ENCODE data around the gene TOX2.

Gene TOX2

GRCh38 chr20:44085616-44086434, 171.2 kb downstream of the TOX2 start:
- DNase-seq: no peak

- DNase-seq: no peak
Observed at GRCh38 chr20:44087051-44087856, 172.6 kb downstream of the TOX2 start.

- DNase-seq: no peak
Observed at GRCh38 chr20:44087857-44088120, 173.1 kb downstream of the TOX2 start.

GRCh38 chr20:44089987-44090674, 175.5 kb downstream of the TOX2 start:
- peak; percentile 45 for DNase-seq

GRCh38 chr20:44091026-44091425, 176.4 kb downstream of the TOX2 start:
- DNase-seq: no peak

GRCh38 chr20:44092551-44093248, 178.0 kb downstream of the TOX2 start:
- peak; percentile 26 for DNase-seq

- DNase-seq: no peak
Observed at GRCh38 chr20:44093249-44093582, 178.6 kb downstream of the TOX2 start.

- no peak for DNase-seq
Observed at GRCh38 chr20:44095831-44096230, 181.2 kb downstream of the TOX2 start.

GRCh38 chr20:44097521-44098255, 183.0 kb downstream of the TOX2 start:
- no peak for DNase-seq

- DNase-seq: no peak
Observed at GRCh38 chr20:44098256-44098630, 183.6 kb downstream of the TOX2 start.

GRCh38 chr20:44098657-44099056, 184.0 kb downstream of the TOX2 start:
- no peak for DNase-seq

GRCh38 chr20:44099832-44100231, 185.2 kb downstream of the TOX2 start:
- no peak for DNase-seq

- no peak for DNase-seq
Observed at GRCh38 chr20:44102582-44102981, 187.9 kb downstream of the TOX2 start.

- no peak for DNase-seq
Observed at GRCh38 chr20:44104798-44105517, 190.3 kb downstream of the TOX2 start.

- no peak for DNase-seq
Observed at GRCh38 chr20:44106615-44107014, 192.0 kb downstream of the TOX2 start.

GRCh38 chr20:44109951-44110361, 195.3 kb downstream of the TOX2 start:
- no peak for DNase-seq

- no peak for DNase-seq
Observed at GRCh38 chr20:44110816-44111568, 196.3 kb downstream of the TOX2 start.

GRCh38 chr20:44111712-44112335, 197.2 kb downstream of the TOX2 start:
- no peak for DNase-seq

- no peak for DNase-seq
Observed at GRCh38 chr20:44112456-44112855, 197.8 kb downstream of the TOX2 start.

- DNase-seq: no peak
Observed at GRCh38 chr20:44112889-44113617, 198.4 kb downstream of the TOX2 start.
